Neural cell (in vitro differentiated cells): ENCODE measurements around the gene CMTM7. TPM values are rescaled to one million over a fixed set of nuclear protein-coding genes. Genes with fewer than 3 reads are reported as not detected.

Experiments used
- H2AFZ ChIP-seq: fragments of 200-600, 300-800 bp; sonication (generic), shearing (Covaris generic); 2 replicates; pipeline ENCODE4 v1.6.0; 2014; ENCODE audit warnings: low read depth, mild to moderate bottlenecking, antibody characterized with exemption, low read length, moderate library complexity
- H3F3A ChIP-seq: fragments of 200-600 bp; shearing (Covaris generic); 2 replicates; pipeline ENCODE4 v1.6.1; 2016; ENCODE audit warnings: mild to moderate bottlenecking, moderate library complexity, mixed read lengths, antibody characterized with exemption, low read length; ENCODE audit not compliant: insufficient read depth, poor library complexity, severe bottlenecking
- H3K27ac ChIP-seq: fragments of 200-600, 300-800 bp; sonication (generic), shearing (Covaris generic); 2 replicates; pipeline ENCODE4 v1.5.1; 2014; ENCODE audit warnings: mild to moderate bottlenecking, low read length, moderate library complexity
- H3K27me3 ChIP-seq: fragments of 300-800, 200-600 bp; sonication (generic), shearing (Covaris generic); 2 replicates; pipeline ENCODE4 v1.6.0; 2014; ENCODE audit warnings: mild to moderate bottlenecking, low read depth, low read length, moderate library complexity; ENCODE audit not compliant: insufficient read depth
- H3K36me3 ChIP-seq: fragments of 300-800, 200-600 bp; sonication (generic), shearing (Covaris generic); 2 replicates; pipeline ENCODE4 v1.5.1; 2014; ENCODE audit warnings: mild to moderate bottlenecking, antibody characterized with exemption, low read length, moderate library complexity; ENCODE audit not compliant: insufficient read depth
- H3K4me2 ChIP-seq: fragments of 300-800, 200-600 bp; sonication (generic), shearing (Covaris generic); 2 replicates; pipeline ENCODE4 v1.6.0; 2014; ENCODE audit warnings: mild to moderate bottlenecking, low read length
- H3K4me3 ChIP-seq: fragments of 300-800, 200-600 bp; sonication (generic), shearing (Covaris generic); 2 replicates; pipeline ENCODE4 v1.5.1; 2014; ENCODE audit warnings: mild to moderate bottlenecking, low read length, moderate library complexity
- H3K79me2 ChIP-seq: fragments of 200-600 bp; shearing (Covaris generic); replicated peaks from 2 replicates; pipeline ENCODE4 v1.6.0; 2014; ENCODE audit warnings: mild to moderate bottlenecking, low read length, moderate library complexity; ENCODE audit not compliant: insufficient read depth
- H3K9ac ChIP-seq: fragments of 300-800, 200-600 bp; sonication (generic), shearing (Covaris generic); 2 replicates; pipeline ENCODE4 v1.6.1; 2016; ENCODE audit warnings: mild to moderate bottlenecking, low read length, mixed read lengths
- H3K9me2 ChIP-seq: fragments of 200-600 bp; shearing (Covaris generic); 2 replicates; pipeline ENCODE4 v1.6.1; 2016; ENCODE audit warnings: mild to moderate bottlenecking, low read length, mixed read lengths; ENCODE audit not compliant: insufficient read depth
- H3K9me3 ChIP-seq: fragments of 200-600, 300-800 bp; sonication (generic), shearing (Covaris generic); 2 replicates; pipeline ENCODE4 v1.6.1; 2016; ENCODE audit warnings: mild to moderate bottlenecking, mixed run types, low read length, moderate library complexity, mixed read lengths
- H4K20me1 ChIP-seq: fragments of 200-600 bp; shearing (Covaris generic); 2 replicates; pipeline ENCODE4 v1.6.1; 2016; ENCODE audit warnings: mild to moderate bottlenecking, mixed run types; ENCODE audit not compliant: insufficient read depth
- EP300 ChIP-seq: fragments of 450-650 bp; conservative IDR thresholded peaks from 2 replicates; pipeline ENCODE4 v1.6.1; 2014; ENCODE audit warnings: antibody characterized with exemption, mild to moderate bottlenecking, moderate library complexity; ENCODE audit not compliant: poor library complexity, severe bottlenecking
- EZH2 ChIP-seq: fragments of 200-600, 300-800 bp; shearing (Covaris generic), sonication (generic); IDR thresholded peaks from 2 replicates; pipeline ENCODE4 v1.6.1; 2014; ENCODE audit warnings: antibody characterized with exemption, low read length, borderline replicate concordance, mild to moderate bottlenecking; ENCODE audit not compliant: insufficient read depth, poor library complexity, severe bottlenecking
- MXI1 ChIP-seq: fragments of 450-650 bp; conservative IDR thresholded peaks from 2 replicates; pipeline ENCODE4 v1.6.1; 2014; ENCODE audit warnings: antibody characterized with exemption, mild to moderate bottlenecking; ENCODE audit not compliant: poor library complexity, severe bottlenecking
- POLR2AphosphoS5 ChIP-seq: IDR thresholded peaks from 2 replicates; pipeline ENCODE4 v1.6.1; 2012
- RAD21 ChIP-seq: fragments of 450-650 bp; conservative IDR thresholded peaks from 2 replicates; pipeline ENCODE4 v1.6.1; 2014; ENCODE audit warnings: antibody characterized with exemption, mild to moderate bottlenecking, moderate library complexity
- REST ChIP-seq: IDR thresholded peaks from 2 replicates; pipeline ENCODE4 v1.6.1; 2012; ENCODE audit warnings: borderline replicate concordance
- SMC3 ChIP-seq: fragments of 450-650 bp; conservative IDR thresholded peaks from 2 replicates; pipeline ENCODE4 v1.6.1; 2014; ENCODE audit warnings: antibody characterized with exemption, mild to moderate bottlenecking, moderate library complexity; ENCODE audit not compliant: poor library complexity
- TAF1 ChIP-seq: IDR thresholded peaks from 2 replicates; pipeline ENCODE4 v1.6.1; 2012; ENCODE audit warnings: low read depth
- polyA plus RNA-seq: library from polyadenylated mRNA; depleted of rRNA; stranded (reverse); fragments of >200 nt; gene quantifications from 2 replicates; pipeline ENCODE4 v1.2.3, GENCODE V29; 2014
- TF ChIP-seq, protein P1 (sequence below): fragments of 450-650 bp; IDR thresholded peaks from 2 replicates; pipeline ENCODE4 v1.5.1; 2014; ENCODE audit warnings: antibody characterized with exemption, mild to moderate bottlenecking, moderate library complexity; ENCODE audit not compliant: poor library complexity, severe bottlenecking

Gene CMTM7
- polyA plus RNA-seq, 1 donor from 2014 or later = 0.57 TPM

GRCh38 chr3:32500880-32501782, 109.5 kb downstream of the CMTM7 start:
- Histone ChIP-seq H3K36me3 (no peaks in the 10 kb centered on the region), H3K9me2 (no peaks in the 10 kb centered on the region), H4K20me1 (no peaks in the 10 kb centered on the region), H3K27ac (no peak overlapping the region), H3F3A (no peaks in the 10 kb centered on the region), H3K4me2 (peak overlapping the region; percentile 45), H3K4me3 (peak overlapping the region; percentile 97), H2AFZ (no peak overlapping the region), H3K9ac (peak overlapping the region; percentile 74), H3K9me3 (no peaks in the 10 kb centered on the region), H3K79me2 (peaks cover 21% of the 10 kb centered on the region), H3K27me3 (no peaks in the 10 kb centered on the region)
- TF ChIP-seq MXI1 = no peak
- TF ChIP-seq POLR2AphosphoS5 = no peak
- TF ChIP-seq REST = no peak
- TF ChIP-seq, protein P1, sequence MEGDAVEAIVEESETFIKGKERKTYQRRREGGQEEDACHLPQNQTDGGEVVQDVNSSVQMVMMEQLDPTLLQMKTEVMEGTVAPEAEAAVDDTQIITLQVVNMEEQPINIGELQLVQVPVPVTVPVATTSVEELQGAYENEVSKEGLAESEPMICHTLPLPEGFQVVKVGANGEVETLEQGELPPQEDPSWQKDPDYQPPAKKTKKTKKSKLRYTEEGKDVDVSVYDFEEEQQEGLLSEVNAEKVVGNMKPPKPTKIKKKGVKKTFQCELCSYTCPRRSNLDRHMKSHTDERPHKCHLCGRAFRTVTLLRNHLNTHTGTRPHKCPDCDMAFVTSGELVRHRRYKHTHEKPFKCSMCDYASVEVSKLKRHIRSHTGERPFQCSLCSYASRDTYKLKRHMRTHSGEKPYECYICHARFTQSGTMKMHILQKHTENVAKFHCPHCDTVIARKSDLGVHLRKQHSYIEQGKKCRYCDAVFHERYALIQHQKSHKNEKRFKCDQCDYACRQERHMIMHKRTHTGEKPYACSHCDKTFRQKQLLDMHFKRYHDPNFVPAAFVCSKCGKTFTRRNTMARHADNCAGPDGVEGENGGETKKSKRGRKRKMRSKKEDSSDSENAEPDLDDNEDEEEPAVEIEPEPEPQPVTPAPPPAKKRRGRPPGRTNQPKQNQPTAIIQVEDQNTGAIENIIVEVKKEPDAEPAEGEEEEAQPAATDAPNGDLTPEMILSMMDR = no peak
- no peak for TF ChIP-seq TAF1
- TF ChIP-seq SMC3 = no peak
- TF ChIP-seq EP300 = no peak

GRCh38 chr3:32501783-32502117, 110.1 kb downstream of the CMTM7 start:
- Histone ChIP-seq H3K9me2 (no peaks in the 10 kb centered on the region), H3K4me2 (peak overlapping the region; percentile 45), H3F3A (no peaks in the 10 kb centered on the region), H3K9ac (peak overlapping the region; percentile 74), H3K9me3 (no peaks in the 10 kb centered on the region), H3K27me3 (no peaks in the 10 kb centered on the region), H3K79me2 (peaks cover 18% of the 10 kb centered on the region), H3K4me3 (peak overlapping the region; percentile 97), H3K27ac (peak overlapping the region; percentile 56), H2AFZ (peak overlapping the region; percentile 65), H4K20me1 (no peaks in the 10 kb centered on the region), H3K36me3 (no peaks in the 10 kb centered on the region)
- TF ChIP-seq EZH2 (no peak), MXI1 (no peak), TAF1 (no peak), REST (no peak), RAD21 (no peak), POLR2AphosphoS5 (no peak), SMC3 (no peak)
- TF ChIP-seq, protein P1 = no peak
